ENCODE data around the gene OAS3. TPM values are rescaled to one million over a fixed set of nuclear protein-coding genes. Genes with fewer than 3 reads are reported as not detected.

The OAS3 gene
- total and polyA plus RNA-seq, 9 of the 15 experiments (the other 6 are each of a cell fraction or from before 2014, with no cell fraction given) = 0.21 to 2.0 (median 0.83) TPM

DNA sequence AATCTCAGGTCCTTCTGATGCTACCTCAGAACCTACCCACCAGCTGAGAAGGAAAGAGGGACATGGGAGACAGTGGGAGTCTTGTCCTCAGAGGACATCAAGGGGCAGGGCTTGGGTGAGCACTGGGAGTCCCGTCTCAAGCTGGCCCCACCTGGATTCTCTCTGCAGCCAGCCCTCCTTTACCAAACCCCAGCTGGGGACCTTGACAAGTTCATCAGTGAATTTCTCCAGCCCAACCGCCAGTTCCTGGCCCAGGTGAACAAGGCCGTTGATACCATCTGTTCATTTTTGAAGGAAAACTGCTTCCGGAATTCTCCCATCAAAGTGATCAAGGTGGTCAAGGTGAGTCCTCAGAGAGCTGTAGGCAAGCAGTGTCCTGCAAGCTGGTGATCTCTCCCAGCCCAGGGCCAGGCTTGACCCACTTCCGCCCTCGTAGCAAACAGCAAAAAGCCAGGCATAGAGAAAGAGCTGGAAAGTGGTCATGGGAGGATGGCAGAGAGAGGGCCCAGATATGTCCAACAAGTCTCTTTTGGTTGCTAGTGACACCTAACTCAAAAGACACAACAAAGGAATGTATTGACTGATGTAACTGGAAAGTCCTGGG is 25.9 kb downstream of the OAS3 start:
- H3K9me1 ChIP-seq (ENCODE audit: control insufficient read depth, insufficient read depth, low read length) = no peaks in the 10 kb centered on the region
- ChIA-PET CTCF (ENCODE audit: low intra/inter-chr PET ratio) (no interaction called here), POLR2A (interaction anchor here (0.7 to 1.8 kb wide), 2 partner anchors 14 to 15 kb away, joined by 3 read pairs; partner anchors contain the start of gene OAS2)
- intact Hi-C loops (cut with micrococcal nuclease) = no loop called here
- no peak overlapping the region for H3K9ac ChIP-seq (ENCODE audit: insufficient read depth in 1 of 2, low read depth in 2 of 2, low read length in 2 of 2)
- BruUV-seq (replicated peaks) = no TSS peak
- no peaks in the 10 kb centered on the region for H3K79me2 ChIP-seq (ENCODE audit: control insufficient read depth, insufficient read depth, low read length)
- TF ChIP-seq RNF219 (CRISPR knock-in tag; IDR thresholded peaks at IDR 0.05) = no peak
- no peak for TF ChIP-seq FOXK2 (conservative IDR thresholded peaks at IDR 0.05 in 1 of 2, IDR thresholded peaks at IDR 0.05 in 1 of 2; ENCODE audit: low read depth in 2 of 2)
- no peak for TF ChIP-seq MTA2 (IDR thresholded peaks at IDR 0.05; ENCODE audit: low read depth)
- TF ChIP-seq, protein P1, sequence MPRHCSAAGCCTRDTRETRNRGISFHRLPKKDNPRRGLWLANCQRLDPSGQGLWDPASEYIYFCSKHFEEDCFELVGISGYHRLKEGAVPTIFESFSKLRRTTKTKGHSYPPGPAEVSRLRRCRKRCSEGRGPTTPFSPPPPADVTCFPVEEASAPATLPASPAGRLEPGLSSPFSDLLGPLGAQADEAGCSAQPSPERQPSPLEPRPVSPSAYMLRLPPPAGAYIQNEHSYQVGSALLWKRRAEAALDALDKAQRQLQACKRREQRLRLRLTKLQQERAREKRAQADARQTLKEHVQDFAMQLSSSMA (CRISPR knock-in tag; IDR thresholded peaks at IDR 0.05) = no peak
- no peak for TF ChIP-seq CEBPB (tag; IDR thresholded peaks at IDR 0.05)
- no peak for TF ChIP-seq RBFOX2 (IDR thresholded peaks at IDR 0.05; ENCODE audit: low read depth, low read length)
- no peak for TF ChIP-seq SIX5 (IDR thresholded peaks at IDR 0.05; ENCODE audit: borderline replicate concordance in 1 of 2, insufficient read depth in 1 of 2, low read depth in 1 of 2, low read length in 2 of 2)
- TF ChIP-seq ZNF347 (CRISPR knock-in tag; IDR thresholded peaks at IDR 0.05; ENCODE audit: low read depth) = no peak
- TF ChIP-seq TBP (optimal IDR thresholded peaks at IDR 0.05; ENCODE audit: low read depth, low read length) = no peak
- no peak for TF ChIP-seq CBFA2T2 (conservative IDR thresholded peaks at IDR 0.05)
- TF ChIP-seq ETV5 (CRISPR knock-in tag; IDR thresholded peaks at IDR 0.05; ENCODE audit: low read depth) = no peak
- no peak for TF ChIP-seq MAZ (CRISPR knock-in tag; conservative IDR thresholded peaks at IDR 0.05 in 1 of 2, IDR thresholded peaks at IDR 0.05 in 1 of 2)
- TF ChIP-seq ZFP36 (IDR thresholded peaks at IDR 0.05; ENCODE audit: low read depth, low read length, partially characterized antibody) = no peak
- no peak for TF ChIP-seq KDM2B (CRISPR knock-in tag; IDR thresholded peaks at IDR 0.05)
- H3K27me3 ChIP-seq (ENCODE audit: control insufficient read depth in 2 of 2, insufficient read depth in 2 of 2, low read length in 2 of 2) = peaks cover 0 to 18% of the 10 kb centered on the region in 2 experiments; a peak in 2 of 5 replicates
- in situ Hi-C loops (cut with MboI) = no loop called here
- no peak overlapping the region for H2AFZ ChIP-seq (ENCODE audit: low read depth, low read length)
- ATAC-seq = no peak
- no peak overlapping the region for H3K4me2 ChIP-seq (ENCODE audit: insufficient read depth, low read length)
- no peak overlapping the region for H3K27ac ChIP-seq (ENCODE audit: extremely low read depth, low read depth, low read length)
- DNase-seq (ENCODE audit: extremely low read depth in 1 of 4, low spot score in 3 of 4) = no peak
- FAIRE-seq = no peak
- H3K9me3 ChIP-seq (replicated peaks; ENCODE audit: control insufficient read depth, insufficient read depth, low read depth, low read length) = no peaks in the 10 kb centered on the region
- no peaks in the 10 kb centered on the region for H4K20me1 ChIP-seq (replicated peaks; ENCODE audit: control insufficient read depth, insufficient read depth, low read length)
- H3K36me3 ChIP-seq (ENCODE audit: control insufficient read depth, insufficient read depth, low read length) = no peaks in the 10 kb centered on the region
- no peaks in the 10 kb centered on the region for H3K4me1 ChIP-seq (replicated peaks in 1 of 2; ENCODE audit: control insufficient read depth in 2 of 2, insufficient read depth in 2 of 2, low read length in 2 of 2)
- no peak overlapping the region for H3K4me3 ChIP-seq
- 0% methylated on average over 6 of the region's 6 CpGs for WGBS (ENCODE audit: insufficient coverage, low coverage, missing lambda C conversion rate)
